WI38 (cell line): ENCODE measurements around the gene PPP1R37.

Source experiments
- H3K4me3 ChIP-seq: 2 replicates; pipeline ENCODE4 v1.5.1; 2011; ENCODE audit warnings: low read depth, mild to moderate bottlenecking, control low read depth, low read length
- TF ChIP-seq, protein P1 (sequence below): IDR thresholded peaks from 2 replicates; pipeline ENCODE4 v1.5.1; 2012; ENCODE audit warnings: low read depth, mild to moderate bottlenecking, control low read depth, low read length

The PPP1R37 gene

DNA sequence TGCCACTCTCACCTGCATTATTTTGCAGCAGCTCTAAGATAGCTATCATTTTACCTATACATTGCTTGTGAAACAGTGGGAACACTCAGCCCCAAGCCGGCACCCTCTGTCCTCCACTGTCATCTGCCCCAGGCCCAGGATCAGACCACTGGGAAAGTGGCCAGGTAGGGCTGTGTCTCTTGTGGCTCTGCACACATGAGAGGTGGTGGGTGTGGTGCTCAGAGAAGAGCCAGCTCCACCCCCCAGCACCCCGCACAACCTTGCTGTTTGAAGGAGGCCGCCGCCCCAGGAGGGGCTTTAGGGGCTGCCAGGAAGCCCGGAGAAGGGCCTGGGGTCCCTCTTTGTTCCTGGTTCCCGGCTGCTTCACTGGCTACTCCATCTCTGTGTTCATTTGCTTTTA, 26.6 kb downstream of the PPP1R37 start:
- no peak overlapping the region for H3K4me3 ChIP-seq
- TF ChIP-seq, protein P1, sequence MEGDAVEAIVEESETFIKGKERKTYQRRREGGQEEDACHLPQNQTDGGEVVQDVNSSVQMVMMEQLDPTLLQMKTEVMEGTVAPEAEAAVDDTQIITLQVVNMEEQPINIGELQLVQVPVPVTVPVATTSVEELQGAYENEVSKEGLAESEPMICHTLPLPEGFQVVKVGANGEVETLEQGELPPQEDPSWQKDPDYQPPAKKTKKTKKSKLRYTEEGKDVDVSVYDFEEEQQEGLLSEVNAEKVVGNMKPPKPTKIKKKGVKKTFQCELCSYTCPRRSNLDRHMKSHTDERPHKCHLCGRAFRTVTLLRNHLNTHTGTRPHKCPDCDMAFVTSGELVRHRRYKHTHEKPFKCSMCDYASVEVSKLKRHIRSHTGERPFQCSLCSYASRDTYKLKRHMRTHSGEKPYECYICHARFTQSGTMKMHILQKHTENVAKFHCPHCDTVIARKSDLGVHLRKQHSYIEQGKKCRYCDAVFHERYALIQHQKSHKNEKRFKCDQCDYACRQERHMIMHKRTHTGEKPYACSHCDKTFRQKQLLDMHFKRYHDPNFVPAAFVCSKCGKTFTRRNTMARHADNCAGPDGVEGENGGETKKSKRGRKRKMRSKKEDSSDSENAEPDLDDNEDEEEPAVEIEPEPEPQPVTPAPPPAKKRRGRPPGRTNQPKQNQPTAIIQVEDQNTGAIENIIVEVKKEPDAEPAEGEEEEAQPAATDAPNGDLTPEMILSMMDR: no peak

DNA sequence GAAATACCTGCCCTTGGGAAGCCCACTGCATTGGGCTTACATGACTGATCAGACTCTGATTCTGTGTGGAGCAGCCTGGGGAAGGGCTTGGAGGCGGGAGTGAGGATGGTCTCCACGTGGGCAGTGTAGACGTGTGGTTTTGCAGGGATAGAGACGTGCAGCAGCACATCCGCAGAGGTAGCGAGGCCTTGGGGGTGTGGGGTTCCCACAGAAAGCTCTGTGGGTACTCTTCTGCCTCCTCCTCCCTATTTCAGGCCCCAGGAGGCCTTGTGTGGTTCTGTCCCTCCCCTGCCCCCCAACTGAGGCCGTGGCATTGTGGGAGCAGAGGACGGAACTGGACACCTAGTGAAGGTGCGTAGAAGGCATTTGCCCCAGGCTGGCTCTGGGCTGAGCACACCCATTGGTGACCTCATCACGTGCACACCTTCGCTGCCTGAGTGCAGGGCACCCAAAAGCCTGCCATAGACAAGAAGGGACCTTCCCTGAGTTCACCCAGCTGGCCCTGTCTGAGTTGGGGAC, 28.9 kb downstream of the PPP1R37 start:
- TF ChIP-seq, protein P1: no peak
- no peak overlapping the region for H3K4me3 ChIP-seq

DNA sequence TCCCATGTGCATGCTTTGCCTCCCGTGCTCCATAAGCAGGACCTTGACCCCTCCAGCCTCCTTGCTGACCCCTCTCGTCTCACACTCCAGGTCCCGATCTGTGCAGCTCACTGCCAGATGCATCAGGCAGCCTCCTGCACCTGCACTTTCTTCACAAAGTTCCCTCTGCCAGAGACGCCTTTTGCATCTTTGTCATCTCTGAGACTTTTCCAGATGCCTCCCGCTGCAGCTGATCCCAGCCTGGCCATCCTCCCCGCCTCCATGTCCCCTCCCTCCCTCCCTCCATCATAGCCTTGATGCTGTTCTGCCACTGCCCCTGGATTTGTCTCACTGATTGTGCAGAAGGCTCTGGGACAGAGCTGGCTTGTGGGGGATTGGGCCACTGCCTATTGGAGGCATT, 29.9 kb downstream of the PPP1R37 start:
- H3K4me3 ChIP-seq: no peak overlapping the region
- TF ChIP-seq, protein P1: no peak

DNA sequence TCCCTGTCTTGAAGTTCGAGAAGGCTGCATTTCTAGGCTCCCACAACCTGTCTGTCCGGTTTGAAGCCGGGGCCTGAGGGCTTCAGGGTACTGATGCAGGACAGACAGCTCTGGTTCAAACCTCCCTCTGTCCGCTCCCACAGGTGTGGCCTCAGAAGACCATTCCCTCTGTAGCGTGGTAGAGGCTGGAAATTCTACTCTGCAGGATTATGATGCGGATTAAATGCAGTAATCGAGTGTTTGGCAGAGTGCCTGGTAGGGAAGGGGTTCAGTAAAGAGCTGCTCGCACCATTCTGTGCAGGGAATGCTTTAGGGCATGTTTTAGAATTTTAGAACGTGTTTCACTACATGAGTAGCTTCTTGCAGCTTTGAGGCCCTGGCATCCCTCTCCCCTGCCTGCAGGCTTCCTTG, 30.5 kb downstream of the PPP1R37 start:
- H3K4me3 ChIP-seq: no peak overlapping the region
- TF ChIP-seq, protein P1: no peak

DNA sequence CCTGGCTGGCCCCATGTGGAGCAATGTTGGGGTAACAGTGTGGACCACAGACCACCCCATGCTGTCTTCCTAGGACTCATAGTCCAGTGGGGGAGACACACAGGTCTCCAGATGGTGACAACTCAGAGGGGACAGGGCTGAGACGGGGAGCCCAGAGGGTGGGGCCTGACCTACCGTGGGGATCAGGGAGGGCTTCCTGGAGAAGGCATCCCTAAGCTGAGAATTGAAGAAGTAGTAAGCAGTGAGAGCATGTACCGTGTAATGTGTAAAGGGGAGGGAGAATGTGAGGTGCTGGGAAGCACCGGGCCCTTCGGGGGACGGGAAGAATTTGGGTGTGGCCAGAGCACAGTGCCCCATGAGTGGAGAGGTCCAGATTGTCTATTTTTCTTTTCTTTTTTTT, 31.0 kb downstream of the PPP1R37 start:
- no peak overlapping the region for H3K4me3 ChIP-seq
- TF ChIP-seq, protein P1: no peak

DNA sequence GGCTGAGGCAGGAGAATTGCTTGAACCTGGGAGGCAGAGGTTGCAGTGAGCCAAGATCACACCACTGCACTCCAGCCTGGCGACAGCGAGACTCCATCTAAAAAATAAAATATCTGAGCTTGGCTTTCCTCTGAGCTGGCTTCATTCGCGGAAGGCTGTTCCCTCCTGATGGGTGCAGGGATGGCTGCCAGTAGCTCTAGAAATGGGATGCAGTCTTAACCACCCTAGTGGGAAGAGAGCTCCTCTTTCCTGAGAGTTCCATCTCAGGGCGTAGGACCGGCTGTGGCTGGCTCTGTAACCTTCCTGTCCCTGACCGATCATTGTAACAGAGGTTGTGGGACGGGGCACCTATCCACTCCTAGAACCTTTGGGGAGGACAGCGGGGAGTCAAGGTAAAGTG, 32.4 kb downstream of the PPP1R37 start:
- TF ChIP-seq, protein P1: no peak
- H3K4me3 ChIP-seq: no peak overlapping the region

DNA sequence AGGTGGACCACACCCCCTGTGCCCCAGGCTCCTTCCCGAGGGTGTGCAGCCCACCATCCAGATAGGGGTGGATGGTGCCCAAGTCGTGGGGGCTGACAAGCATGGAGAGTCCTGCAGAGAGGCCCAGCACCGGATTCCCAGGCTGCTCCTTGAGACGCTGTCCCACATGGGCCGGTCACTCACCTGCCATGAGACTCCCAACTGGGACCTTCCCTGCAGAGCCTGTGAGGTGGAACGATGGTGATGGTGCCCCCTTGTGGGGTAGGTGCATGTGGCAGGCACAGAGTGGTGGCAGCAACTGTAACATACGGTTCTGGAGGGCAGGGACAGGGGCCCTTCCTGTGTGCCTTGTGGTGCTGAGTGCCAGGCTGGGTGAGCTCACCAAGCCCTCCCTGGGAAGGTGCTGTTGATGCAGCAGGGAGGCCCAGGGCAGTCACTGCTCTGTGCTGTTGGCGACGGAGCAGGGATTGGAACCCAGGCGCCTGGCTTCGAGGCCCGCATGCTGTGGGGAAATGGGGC, 33.1 kb downstream of the PPP1R37 start:
- no peak overlapping the region for H3K4me3 ChIP-seq
- TF ChIP-seq, protein P1: peak; percentile 84
